Erythroblast (primary cell): Measurements from ENCODE around the gene CAMK2G.

Experiments
- GATA1 ChIP-seq: IDR thresholded peaks from 2 replicates; pipeline ENCODE4 v1.6.1; 2011; ENCODE audit warnings: low read depth, mild to moderate bottlenecking, control low read depth, low read length, moderate library complexity
- POLR2A ChIP-seq: IDR thresholded peaks from 2 replicates; pipeline ENCODE4 v1.6.1; 2011; ENCODE audit warnings: mild to moderate bottlenecking, low read length

- TF ChIP-seq POLR2A (no peak), GATA1 (no peak)
Measured at GRCh38 chr10:73817826-73818225, 56.5 kb downstream of the CAMK2G start.
